HepG2 (cell line): ENCODE measurements around the gene CDYL. TPM values are rescaled to one million over a fixed set of nuclear protein-coding genes. Genes with fewer than 3 reads are reported as not detected.

ENCODE experiments used
- ELF4 ChIP-seq: sonication (generic); formaldehyde crosslinking; IDR thresholded peaks from 2 replicates; pipeline ENCODE4 v1.5.0; 2020; ENCODE audit warnings: missing genetic modification reagents, mild to moderate bottlenecking, moderate library complexity, borderline replicate concordance
- GABPB1 ChIP-seq: IDR thresholded peaks from 2 replicates; pipeline ENCODE4 v1.6.1; 2016; ENCODE audit warnings: mild to moderate bottlenecking, missing genetic modification reagents, moderate library complexity, missing compliant biosample characterization
- KLF12 ChIP-seq: sonication (generic); formaldehyde crosslinking; IDR thresholded peaks from 2 replicates; pipeline ENCODE4 v1.4.0; 2020; ENCODE audit warnings: missing genetic modification reagents, borderline replicate concordance
- KMT2A ChIP-seq: sonication (generic); formaldehyde crosslinking; IDR thresholded peaks from 2 replicates; pipeline ENCODE4 v1.4.0; 2020; ENCODE audit warnings: missing genetic modification reagents
- MXD4 ChIP-seq: IDR thresholded peaks from 2 replicates; pipeline ENCODE4 v1.6.1; 2016; ENCODE audit warnings: mild to moderate bottlenecking, missing biosample characterization, missing genetic modification reagents
- NFKB2 ChIP-seq: sonication (generic); formaldehyde crosslinking; IDR thresholded peaks from 2 replicates; pipeline ENCODE4 v1.4.0; 2020; ENCODE audit warnings: missing genetic modification reagents, borderline replicate concordance
- RXRB ChIP-seq: IDR thresholded peaks from 2 replicates; pipeline ENCODE4 v1.6.1; 2016; ENCODE audit warnings: borderline replicate concordance, missing genetic modification reagents, missing compliant biosample characterization
- SOX5 ChIP-seq: IDR thresholded peaks from 2 replicates; pipeline ENCODE4 v1.6.1; 2016; ENCODE audit warnings: borderline replicate concordance
- YY1 ChIP-seq: IDR thresholded peaks from 2 replicates; pipeline ENCODE4 v1.6.1; 2011; ENCODE audit warnings: low read length, low read depth, moderate library complexity, mild to moderate bottlenecking; ENCODE audit not compliant: insufficient read depth, insufficient replicate concordance
- ZNF121 ChIP-seq: sonication (generic); formaldehyde crosslinking; IDR thresholded peaks from 2 replicates; pipeline ENCODE4 v1.5.0; 2020; ENCODE audit warnings: mild to moderate bottlenecking, missing genetic modification reagents
- ZNF136 ChIP-seq: sonication (generic); formaldehyde crosslinking; IDR thresholded peaks from 2 replicates; pipeline ENCODE4 v1.8.1; 2022; ENCODE audit warnings: low read depth, mild to moderate bottlenecking, moderate library complexity, missing genetic modification reagents
- ZNF331 ChIP-seq: sonication (generic); formaldehyde crosslinking; IDR thresholded peaks from 2 replicates; pipeline ENCODE4 v1.4.0; 2020; ENCODE audit warnings: missing genetic modification reagents
- ZNF639 ChIP-seq: conservative IDR thresholded peaks from 2 replicates; pipeline ENCODE4 v1.6.1; 2018; ENCODE audit warnings: missing genetic modification reagents
- ZNF776 ChIP-seq: sonication (generic); formaldehyde crosslinking; IDR thresholded peaks from 2 replicates; pipeline ENCODE4 v1.4.0; 2020; ENCODE audit warnings: mild to moderate bottlenecking, missing genetic modification reagents
- ZSCAN31 ChIP-seq: sonication (generic); formaldehyde crosslinking; IDR thresholded peaks from 2 replicates; pipeline ENCODE4 v1.5.0; 2020; ENCODE audit warnings: low read depth, mild to moderate bottlenecking, missing genetic modification reagents
- polyA plus RNA-seq, 8 experiments: library from polyadenylated mRNA; depleted of rRNA in 3 of 8; stranded (reverse) in 7 of 8; unstranded in 1 of 8; fragments of >200 nt; fragmentation: Illumina TruSeq in 4 of 8; extraction: Trizol in 4 of 8; gene quantifications; 2 replicates each; pipeline versions ENCODE4 v1.2.1 to v1.2.3, GENCODE V29; 2011 to 2016; ENCODE audit warnings: low read depth in 4 of 8, missing spikeins in 1 of 8, mixed read lengths in 1 of 8; ENCODE audit not compliant: insufficient read depth in 1 of 8
- total RNA-seq, 5 experiments: library from RNA; depleted of rRNA; stranded (reverse); fragments of >200 nt; fragmentation: Illumina TruSeq; extraction: Trizol; gene quantifications; 2 replicates each; pipeline ENCODE4 v1.2.3, GENCODE V29; 2016; ENCODE audit warnings: low read depth in 1 of 5
- TF ChIP-seq, protein P1 (sequence below): sonication (generic); formaldehyde crosslinking; IDR thresholded peaks from 2 replicates; pipeline ENCODE4 v1.4.0; 2020; ENCODE audit warnings: missing genetic modification reagents
- TF ChIP-seq, protein P2 (sequence below): IDR thresholded peaks from 2 replicates; pipeline ENCODE4 v1.6.1; 2016; ENCODE audit warnings: mild to moderate bottlenecking
- TF ChIP-seq, protein P3 (sequence below): sonication (generic); formaldehyde crosslinking; IDR thresholded peaks from 2 replicates; pipeline ENCODE4 v1.4.0; 2020; ENCODE audit warnings: missing genetic modification reagents
- TF ChIP-seq, protein P4 (sequence below): sonication (generic); formaldehyde crosslinking; IDR thresholded peaks from 2 replicates; pipeline ENCODE4 v1.8.1; 2022; ENCODE audit warnings: mild to moderate bottlenecking, missing genetic modification reagents

Gene CDYL
- total and polyA plus RNA-seq, 2 of the 13 experiments (the other 11 are each of a cell fraction or from before 2014, with no cell fraction given), result 22.8 to 105 TPM

DNA sequence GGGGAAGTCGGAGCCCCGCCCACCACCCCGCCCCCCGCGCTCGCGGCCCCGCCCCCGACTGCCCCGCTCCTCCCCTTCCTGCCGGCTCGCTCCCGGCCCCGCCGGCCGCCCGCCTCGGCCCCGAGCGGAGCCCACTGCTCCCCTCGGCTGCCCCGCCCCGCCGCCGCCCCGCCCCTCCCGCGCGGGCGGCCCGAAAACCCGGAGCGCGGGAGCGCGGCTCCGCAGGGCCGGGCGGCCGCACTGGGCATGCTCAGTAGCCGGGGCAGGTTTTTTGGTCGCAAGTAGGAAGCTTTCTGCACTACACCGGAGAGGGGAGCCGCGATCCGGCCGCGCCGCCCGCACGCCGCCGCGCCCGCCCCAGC is at the start of gene CDYL (continued):
- TF ChIP-seq ZNF639 (CRISPR knock-in tag) (0 out of 2 replicates have a peak, but pooled peaks have one; percentile 59), RXRB (CRISPR knock-in tag) (no peak), ZNF136 (CRISPR knock-in tag) (no peak), GABPB1 (CRISPR knock-in tag) (peak; percentile 52; the same call in 1 of the 2 replicates), YY1 (peak; percentile 65), MXD4 (CRISPR knock-in tag) (no peak), ZNF776 (CRISPR knock-in tag) (peak; percentile 11; the same call in 1 of the 2 replicates), KLF12 (peak; percentile 55; the same call in 1 of the 2 replicates), ZNF331 (CRISPR knock-in tag) (no peak), ZSCAN31 (CRISPR knock-in tag) (no peak), ZNF121 (CRISPR knock-in tag) (peak; percentile 98), KMT2A (CRISPR knock-in tag) (peak; percentile 74), ELF4 (no peak), NFKB2 (CRISPR knock-in tag) (no peak), SOX5 (CRISPR knock-in tag) (0 out of 2 replicates have a peak, but pooled peaks have one; percentile 13)
- TF ChIP-seq, protein P1, sequence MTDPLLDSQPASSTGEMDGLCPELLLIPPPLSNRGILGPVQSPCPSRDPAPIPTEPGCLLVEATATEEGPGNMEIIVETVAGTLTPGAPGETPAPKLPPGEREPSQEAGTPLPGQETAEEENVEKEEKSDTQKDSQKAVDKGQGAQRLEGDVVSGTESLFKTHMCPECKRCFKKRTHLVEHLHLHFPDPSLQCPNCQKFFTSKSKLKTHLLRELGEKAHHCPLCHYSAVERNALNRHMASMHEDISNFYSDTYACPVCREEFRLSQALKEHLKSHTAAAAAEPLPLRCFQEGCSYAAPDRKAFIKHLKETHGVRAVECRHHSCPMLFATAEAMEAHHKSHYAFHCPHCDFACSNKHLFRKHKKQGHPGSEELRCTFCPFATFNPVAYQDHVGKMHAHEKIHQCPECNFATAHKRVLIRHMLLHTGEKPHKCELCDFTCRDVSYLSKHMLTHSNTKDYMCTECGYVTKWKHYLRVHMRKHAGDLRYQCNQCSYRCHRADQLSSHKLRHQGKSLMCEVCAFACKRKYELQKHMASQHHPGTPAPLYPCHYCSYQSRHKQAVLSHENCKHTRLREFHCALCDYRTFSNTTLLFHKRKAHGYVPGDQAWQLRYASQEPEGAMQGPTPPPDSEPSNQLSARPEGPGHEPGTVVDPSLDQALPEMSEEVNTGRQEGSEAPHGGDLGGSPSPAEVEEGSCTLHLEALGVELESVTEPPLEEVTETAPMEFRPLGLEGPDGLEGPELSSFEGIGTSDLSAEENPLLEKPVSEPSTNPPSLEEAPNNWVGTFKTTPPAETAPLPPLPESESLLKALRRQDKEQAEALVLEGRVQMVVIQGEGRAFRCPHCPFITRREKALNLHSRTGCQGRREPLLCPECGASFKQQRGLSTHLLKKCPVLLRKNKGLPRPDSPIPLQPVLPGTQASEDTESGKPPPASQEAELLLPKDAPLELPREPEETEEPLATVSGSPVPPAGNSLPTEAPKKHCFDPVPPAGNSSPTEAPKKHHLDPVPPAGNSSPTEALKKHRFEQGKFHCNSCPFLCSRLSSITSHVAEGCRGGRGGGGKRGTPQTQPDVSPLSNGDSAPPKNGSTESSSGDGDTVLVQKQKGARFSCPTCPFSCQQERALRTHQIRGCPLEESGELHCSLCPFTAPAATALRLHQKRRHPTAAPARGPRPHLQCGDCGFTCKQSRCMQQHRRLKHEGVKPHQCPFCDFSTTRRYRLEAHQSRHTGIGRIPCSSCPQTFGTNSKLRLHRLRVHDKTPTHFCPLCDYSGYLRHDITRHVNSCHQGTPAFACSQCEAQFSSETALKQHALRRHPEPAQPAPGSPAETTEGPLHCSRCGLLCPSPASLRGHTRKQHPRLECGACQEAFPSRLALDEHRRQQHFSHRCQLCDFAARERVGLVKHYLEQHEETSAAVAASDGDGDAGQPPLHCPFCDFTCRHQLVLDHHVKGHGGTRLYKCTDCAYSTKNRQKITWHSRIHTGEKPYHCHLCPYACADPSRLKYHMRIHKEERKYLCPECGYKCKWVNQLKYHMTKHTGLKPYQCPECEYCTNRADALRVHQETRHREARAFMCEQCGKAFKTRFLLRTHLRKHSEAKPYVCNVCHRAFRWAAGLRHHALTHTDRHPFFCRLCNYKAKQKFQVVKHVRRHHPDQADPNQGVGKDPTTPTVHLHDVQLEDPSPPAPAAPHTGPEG (CRISPR knock-in tag), result 0 out of 2 replicates have a peak, but pooled peaks have one; percentile 7
- TF ChIP-seq, protein P2, sequence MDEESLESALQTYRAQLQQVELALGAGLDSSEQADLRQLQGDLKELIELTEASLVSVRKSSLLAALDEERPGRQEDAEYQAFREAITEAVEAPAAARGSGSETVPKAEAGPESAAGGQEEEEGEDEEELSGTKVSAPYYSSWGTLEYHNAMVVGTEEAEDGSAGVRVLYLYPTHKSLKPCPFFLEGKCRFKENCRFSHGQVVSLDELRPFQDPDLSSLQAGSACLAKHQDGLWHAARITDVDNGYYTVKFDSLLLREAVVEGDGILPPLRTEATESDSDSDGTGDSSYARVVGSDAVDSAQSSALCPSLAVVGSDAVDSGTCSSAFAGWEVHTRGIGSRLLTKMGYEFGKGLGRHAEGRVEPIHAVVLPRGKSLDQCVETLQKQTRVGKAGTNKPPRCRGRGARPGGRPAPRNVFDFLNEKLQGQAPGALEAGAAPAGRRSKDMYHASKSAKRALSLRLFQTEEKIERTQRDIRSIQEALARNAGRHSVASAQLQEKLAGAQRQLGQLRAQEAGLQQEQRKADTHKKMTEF (CRISPR knock-in tag), result peak; percentile 46; the same call in 1 of the 2 replicates
- TF ChIP-seq, protein P3, sequence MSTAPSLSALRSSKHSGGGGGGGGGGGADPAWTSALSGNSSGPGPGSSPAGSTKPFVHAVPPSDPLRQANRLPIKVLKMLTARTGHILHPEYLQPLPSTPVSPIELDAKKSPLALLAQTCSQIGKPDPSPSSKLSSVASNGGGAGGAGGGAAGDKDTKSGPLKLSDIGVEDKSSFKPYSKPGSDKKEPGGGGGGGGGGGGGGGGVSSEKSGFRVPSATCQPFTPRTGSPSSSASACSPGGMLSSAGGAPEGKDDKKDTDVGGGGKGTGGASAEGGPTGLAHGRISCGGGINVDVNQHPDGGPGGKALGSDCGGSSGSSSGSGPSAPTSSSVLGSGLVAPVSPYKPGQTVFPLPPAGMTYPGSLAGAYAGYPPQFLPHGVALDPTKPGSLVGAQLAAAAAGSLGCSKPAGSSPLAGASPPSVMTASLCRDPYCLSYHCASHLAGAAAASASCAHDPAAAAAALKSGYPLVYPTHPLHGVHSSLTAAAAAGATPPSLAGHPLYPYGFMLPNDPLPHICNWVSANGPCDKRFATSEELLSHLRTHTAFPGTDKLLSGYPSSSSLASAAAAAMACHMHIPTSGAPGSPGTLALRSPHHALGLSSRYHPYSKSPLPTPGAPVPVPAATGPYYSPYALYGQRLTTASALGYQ, result 0 out of 2 replicates have a peak, but pooled peaks have one; percentile 3
- TF ChIP-seq, protein P4, sequence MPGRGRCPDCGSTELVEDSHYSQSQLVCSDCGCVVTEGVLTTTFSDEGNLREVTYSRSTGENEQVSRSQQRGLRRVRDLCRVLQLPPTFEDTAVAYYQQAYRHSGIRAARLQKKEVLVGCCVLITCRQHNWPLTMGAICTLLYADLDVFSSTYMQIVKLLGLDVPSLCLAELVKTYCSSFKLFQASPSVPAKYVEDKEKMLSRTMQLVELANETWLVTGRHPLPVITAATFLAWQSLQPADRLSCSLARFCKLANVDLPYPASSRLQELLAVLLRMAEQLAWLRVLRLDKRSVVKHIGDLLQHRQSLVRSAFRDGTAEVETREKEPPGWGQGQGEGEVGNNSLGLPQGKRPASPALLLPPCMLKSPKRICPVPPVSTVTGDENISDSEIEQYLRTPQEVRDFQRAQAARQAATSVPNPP, result no peak
